HTR-8/SVneo (cell line): Measurements from ENCODE around the gene PLXNB1.
"Not testable (repeated sequence)": the region's sequence is repeated elsewhere in the genome, so short reads cannot be mapped to it uniquely, and the experiment has no call there.

Experiments used
- DNase-seq: peaks from one replicate; pipeline ENCODE4 v3.0.0; 2011; ENCODE audit warnings: low spot score, mixed read lengths; ENCODE audit not compliant: insufficient read length
- FAIRE-seq: peaks from 2 replicates; lab custom pipeline; 2011; peaks lifted over from hg19 to GRCh38; lab: Jason Lieb, UNC

The PLXNB1 gene, protein sequence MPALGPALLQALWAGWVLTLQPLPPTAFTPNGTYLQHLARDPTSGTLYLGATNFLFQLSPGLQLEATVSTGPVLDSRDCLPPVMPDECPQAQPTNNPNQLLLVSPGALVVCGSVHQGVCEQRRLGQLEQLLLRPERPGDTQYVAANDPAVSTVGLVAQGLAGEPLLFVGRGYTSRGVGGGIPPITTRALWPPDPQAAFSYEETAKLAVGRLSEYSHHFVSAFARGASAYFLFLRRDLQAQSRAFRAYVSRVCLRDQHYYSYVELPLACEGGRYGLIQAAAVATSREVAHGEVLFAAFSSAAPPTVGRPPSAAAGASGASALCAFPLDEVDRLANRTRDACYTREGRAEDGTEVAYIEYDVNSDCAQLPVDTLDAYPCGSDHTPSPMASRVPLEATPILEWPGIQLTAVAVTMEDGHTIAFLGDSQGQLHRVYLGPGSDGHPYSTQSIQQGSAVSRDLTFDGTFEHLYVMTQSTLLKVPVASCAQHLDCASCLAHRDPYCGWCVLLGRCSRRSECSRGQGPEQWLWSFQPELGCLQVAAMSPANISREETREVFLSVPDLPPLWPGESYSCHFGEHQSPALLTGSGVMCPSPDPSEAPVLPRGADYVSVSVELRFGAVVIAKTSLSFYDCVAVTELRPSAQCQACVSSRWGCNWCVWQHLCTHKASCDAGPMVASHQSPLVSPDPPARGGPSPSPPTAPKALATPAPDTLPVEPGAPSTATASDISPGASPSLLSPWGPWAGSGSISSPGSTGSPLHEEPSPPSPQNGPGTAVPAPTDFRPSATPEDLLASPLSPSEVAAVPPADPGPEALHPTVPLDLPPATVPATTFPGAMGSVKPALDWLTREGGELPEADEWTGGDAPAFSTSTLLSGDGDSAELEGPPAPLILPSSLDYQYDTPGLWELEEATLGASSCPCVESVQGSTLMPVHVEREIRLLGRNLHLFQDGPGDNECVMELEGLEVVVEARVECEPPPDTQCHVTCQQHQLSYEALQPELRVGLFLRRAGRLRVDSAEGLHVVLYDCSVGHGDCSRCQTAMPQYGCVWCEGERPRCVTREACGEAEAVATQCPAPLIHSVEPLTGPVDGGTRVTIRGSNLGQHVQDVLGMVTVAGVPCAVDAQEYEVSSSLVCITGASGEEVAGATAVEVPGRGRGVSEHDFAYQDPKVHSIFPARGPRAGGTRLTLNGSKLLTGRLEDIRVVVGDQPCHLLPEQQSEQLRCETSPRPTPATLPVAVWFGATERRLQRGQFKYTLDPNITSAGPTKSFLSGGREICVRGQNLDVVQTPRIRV (N-terminal part only)

GRCh38 chr3:48429960-48430707 is at the start of gene PLXNB1:
Gene PLXNB1 (minus strand): TSS chr3:48430086. CDS start chr3:48424611, 5,475 bp downstream.
- DNase-seq, result peak; percentile 69
- FAIRE-seq, result peak; percentile 58

DNA sequence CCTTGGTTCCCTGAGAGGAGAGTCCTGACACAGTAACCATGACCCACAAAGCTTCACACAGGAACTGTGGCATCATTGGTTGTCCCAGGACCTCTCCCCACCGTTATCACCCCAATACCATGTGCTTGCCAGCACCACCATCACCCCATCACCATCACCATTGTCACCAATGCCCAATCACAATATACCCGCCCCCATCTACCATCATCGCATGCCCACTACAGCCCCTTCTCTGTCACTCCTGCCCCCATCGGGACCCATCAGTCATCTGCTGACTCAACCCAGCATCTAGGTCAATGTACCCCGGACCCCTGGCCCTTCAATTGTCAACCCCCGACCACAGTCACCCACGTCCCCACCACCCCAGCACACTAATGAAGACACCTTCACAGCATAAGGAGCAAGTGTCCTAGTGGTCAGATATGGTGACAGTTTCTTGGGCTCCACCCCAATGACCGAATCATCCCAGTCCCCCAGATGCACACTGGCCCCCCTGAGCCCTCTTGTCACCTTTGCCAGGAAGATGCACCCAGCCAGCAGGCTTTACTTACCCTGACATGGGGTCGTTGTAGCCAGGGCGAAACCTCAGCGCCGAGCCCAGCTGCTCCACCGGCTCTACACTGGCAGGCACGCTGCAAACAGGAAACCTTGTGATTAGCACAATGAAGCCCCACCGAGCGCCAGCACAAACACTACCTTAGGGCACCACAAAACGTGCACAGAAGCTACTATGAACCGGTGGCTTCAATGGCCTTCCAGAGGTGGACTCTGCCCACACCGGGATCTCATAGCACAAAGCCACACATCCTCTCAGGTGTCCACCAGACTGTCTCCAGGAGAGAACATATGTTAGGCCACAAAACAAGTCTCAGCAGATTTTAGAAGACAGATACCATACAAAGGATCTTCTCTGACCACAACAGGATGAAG is 49.0 kb upstream of the PLXNB1 start:
- DNase-seq (no peak), FAIRE-seq (no peak)

- no peak for FAIRE-seq
These were observed 48.2 kb upstream of the PLXNB1 start for GRCh38 chr3:48477959-48478520.

DNA sequence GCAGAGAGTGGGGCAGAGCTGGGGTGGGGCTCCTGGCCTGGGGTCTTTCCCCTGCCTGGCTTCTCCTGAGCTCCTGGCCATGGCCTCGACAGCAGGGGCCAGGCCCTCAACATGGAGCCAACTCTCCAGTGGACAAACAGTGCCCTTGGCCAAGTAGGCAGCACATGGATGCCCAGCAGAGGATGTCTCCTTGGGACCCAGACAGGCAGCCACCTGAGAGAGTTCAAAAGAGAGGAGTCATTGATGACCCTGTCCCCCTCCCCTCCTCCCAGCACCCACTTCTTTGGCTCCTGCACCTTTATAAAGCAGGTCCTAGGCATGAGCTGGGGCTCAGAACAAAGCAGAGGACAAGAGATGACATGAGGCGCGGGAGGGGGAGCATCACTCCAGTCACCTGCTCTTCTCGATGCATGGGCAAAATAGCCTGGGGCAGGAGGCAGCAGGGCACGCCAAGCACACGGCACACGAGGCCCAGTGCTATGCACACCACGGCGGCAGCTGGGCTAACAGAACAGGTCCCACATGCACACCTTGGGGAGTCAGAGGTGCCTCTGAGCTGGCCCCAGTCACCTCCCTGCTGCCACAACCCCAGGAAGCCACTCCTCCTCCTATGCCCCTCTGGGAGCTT is 46.7 kb upstream of the PLXNB1 start:
- FAIRE-seq, result no peak
- no peak for DNase-seq

More at GRCh38 chr3:48477959-48478520, 48.2 kb upstream of the PLXNB1 start:
- no peak for DNase-seq

DNA sequence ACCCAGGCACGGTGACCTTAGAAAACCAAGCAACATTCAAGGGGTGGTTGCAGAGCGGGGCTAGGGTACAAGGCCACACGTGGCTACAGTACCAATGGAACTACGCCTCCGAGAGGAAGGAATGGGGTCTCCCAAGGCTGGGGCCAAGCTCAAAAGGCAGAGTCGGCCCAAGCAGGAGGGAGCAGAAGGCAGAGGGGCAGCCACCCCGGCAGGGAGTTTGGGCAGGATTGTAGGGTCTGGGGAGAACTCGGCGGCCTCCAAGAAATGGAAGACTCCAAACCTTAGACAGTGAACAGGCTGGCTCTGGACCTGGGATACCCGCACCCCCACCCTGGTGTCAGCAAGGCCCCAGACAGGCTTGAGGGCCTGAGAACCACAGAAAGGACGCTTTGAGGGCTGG is 45.3 kb upstream of the PLXNB1 start:
- DNase-seq, result no peak
- FAIRE-seq, result no peak

- FAIRE-seq, result no peak
- DNase-seq, result no peak
These were observed 44.7 kb upstream of the PLXNB1 start for GRCh38 chr3:48474619-48475018.

GRCh38 chr3:48474031-48474430 is 44.1 kb upstream of the PLXNB1 start:
- DNase-seq, FAIRE-seq: not testable (repeated sequence)

- FAIRE-seq (peak; percentile 20), DNase-seq (no peak)
These were observed 43.7 kb upstream of the PLXNB1 start for GRCh38 chr3:48473617-48473952.

DNA sequence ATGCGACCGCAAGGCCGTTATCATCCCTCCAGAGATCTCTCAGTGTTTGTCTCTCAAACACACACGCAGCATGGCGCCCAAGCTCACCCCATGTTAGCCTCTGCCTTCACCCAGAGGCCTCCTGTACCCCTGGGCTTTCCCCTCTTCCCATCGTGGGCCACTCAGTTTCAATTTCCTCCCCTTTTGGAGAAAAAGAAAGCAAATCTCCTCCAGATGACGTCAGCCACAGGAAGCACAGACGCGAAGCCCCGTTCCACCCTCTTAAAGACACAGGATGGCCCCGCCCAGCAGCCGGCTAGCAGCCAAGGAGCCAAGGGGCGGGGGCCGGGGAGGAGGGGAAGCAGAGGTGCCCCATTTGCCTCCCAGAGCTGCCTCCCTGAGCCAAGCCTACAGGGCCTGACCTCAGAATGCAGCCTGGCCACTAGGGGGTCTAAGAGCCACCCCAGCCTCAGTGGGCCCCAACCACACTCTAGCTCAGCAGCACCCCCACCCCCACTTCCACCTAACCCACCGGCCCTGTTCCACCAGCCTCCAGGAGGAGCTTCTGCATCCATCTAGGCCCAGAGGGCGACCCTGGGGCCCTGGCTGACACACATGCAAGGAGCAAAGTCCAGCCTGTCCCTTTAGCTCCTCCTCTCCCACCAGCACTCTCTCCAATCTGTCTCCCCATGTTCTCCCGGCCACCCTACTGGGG is 43.2 kb upstream of the PLXNB1 start:
- DNase-seq (peak; percentile 93), FAIRE-seq (peak; percentile 91)

- peak; percentile 24 for DNase-seq
- no peak for FAIRE-seq
These were observed 42.7 kb upstream of the PLXNB1 start for GRCh38 chr3:48472673-48472922.

DNA sequence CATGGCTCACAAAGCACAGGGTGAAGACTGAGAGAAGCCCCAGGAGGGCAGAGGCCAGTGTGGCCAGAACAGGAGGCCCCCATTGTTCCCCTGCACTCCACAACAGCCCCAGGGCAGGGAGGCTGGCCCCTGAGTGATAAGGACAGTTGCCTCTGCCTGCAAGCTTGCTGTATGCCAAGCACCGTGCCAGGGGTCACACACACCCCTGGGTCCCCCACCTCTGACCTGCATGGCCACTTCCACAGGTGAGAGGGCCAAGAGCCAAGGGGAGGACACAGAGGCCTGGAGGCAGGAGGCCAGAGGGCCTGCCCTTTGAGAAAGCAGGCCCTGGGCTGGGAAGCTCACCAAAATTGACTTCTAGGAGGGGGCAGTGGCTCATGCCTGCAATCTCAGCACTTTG is 40.4 kb upstream of the PLXNB1 start:
- FAIRE-seq (no peak), DNase-seq (no peak)

DNA sequence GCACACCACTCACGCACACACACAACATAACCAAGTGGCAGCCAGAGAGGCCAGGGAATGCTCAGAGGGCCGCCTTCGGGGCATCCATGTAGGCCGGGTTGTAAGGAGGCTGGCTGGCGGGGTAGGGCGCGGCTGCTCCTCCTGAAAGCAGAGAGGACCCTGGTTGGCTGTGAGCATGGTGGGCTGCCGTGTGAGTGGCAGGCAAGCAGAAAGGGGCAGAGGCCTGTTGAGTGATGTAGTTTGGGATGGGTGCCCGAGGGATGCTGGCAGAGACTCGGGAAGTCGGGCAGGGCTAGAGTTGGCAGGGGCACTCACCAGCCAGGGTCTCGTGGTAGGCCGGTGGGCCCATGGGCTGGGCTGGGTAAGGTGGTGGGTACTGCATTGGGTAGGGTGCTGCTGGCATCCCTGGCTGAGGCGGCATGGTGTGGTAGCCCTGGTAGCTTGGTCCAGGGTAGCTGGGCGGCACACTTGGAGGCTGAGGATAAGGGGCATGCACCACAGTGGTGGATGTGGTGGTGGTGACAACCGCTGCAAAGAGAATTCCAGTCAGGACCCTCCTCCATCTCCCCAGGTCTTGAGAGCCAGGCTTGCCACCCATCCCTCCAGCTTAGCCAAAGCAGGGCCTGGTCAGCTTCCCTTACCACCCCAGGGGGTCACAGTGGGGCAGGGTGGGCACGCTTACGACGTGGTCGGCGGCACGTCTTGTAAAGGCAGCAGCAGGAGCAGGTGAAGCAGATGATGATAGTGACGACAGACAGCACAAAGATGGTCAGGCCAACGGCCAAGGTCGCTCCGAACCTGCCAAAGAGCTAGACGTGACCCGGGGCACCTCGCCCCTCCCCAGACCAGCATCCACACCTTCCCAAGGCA is 39.4 kb upstream of the PLXNB1 start:
- FAIRE-seq (no peak), DNase-seq (no peak)

GRCh38 chr3:48468329-48468731 is 38.4 kb upstream of the PLXNB1 start:
- FAIRE-seq (no peak), DNase-seq (no peak)

GRCh38 chr3:48467473-48468267 is 37.8 kb upstream of the PLXNB1 start:
- FAIRE-seq (no peak), DNase-seq (no peak)

DNA sequence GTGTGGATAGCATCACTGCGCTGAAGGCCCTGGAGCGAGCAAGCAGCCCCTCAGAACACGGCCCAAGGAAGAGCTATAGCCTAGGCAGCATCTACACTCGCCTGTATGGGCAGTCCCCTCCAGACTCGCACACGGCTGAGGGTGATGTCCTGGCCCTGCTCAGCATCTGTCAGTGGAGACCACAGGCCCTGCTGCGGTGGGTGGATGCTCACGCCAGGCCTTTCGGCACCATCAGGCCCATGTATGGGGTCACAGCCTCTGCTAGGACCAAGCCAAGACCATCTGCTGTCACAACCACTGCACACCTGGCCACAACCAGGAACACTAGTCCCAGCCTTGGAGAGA is 37.2 kb upstream of the PLXNB1 start:
- DNase-seq (no peak), FAIRE-seq (peak; percentile 9)
